GM19025 (cell line): ENCODE measurements around the gene PRR19.

Source experiments
- ATAC-seq: cut with Tn5 transposase; IDR thresholded peaks from one replicate; pipeline ENCODE4 v1.9.1; 2021; ENCODE audit warnings: mild to moderate bottlenecking, low read depth, moderate library complexity; ENCODE audit not compliant: unreplicated experiment

PRR19 gene

GRCh38 chr19:42270346-42271044, 31.4 kb upstream of the PRR19 start:
- no peak for ATAC-seq

- no peak for ATAC-seq
Observed at GRCh38 chr19:42271045-42271419, 30.9 kb upstream of the PRR19 start.

- ATAC-seq = no peak
Observed at GRCh38 chr19:42271861-42272534, 29.9 kb upstream of the PRR19 start.

- ATAC-seq = no peak
Observed at GRCh38 chr19:42272535-42272897, 29.4 kb upstream of the PRR19 start.

GRCh38 chr19:42272989-42273406, 28.9 kb upstream of the PRR19 start:
- ATAC-seq = no peak

GRCh38 chr19:42273407-42274064, 28.4 kb upstream of the PRR19 start:
- ATAC-seq = no peak

- no peak for ATAC-seq
Observed at GRCh38 chr19:42274065-42274682, 27.8 kb upstream of the PRR19 start.

- no peak for ATAC-seq
Observed at GRCh38 chr19:42275103-42275502, 26.8 kb upstream of the PRR19 start.

- ATAC-seq = no peak
Observed at GRCh38 chr19:42275517-42275916, 26.4 kb upstream of the PRR19 start.

GRCh38 chr19:42276284-42276683, 25.6 kb upstream of the PRR19 start:
- ATAC-seq = no peak

- no peak for ATAC-seq
Observed at GRCh38 chr19:42276821-42277220, 25.1 kb upstream of the PRR19 start.

GRCh38 chr19:42277821-42278451, 24.0 kb upstream of the PRR19 start:
- no peak for ATAC-seq

GRCh38 chr19:42278452-42279154, 23.3 kb upstream of the PRR19 start:
- ATAC-seq = no peak

- ATAC-seq = no peak
Observed at GRCh38 chr19:42279155-42279901, 22.6 kb upstream of the PRR19 start.

GRCh38 chr19:42279902-42280814, 21.8 kb upstream of the PRR19 start:
- peak; percentile 27 for ATAC-seq

GRCh38 chr19:42280815-42281145, 21.2 kb upstream of the PRR19 start:
- ATAC-seq = no peak

- ATAC-seq = no peak
Observed at GRCh38 chr19:42281146-42281826, 20.6 kb upstream of the PRR19 start.
